ENCODE measurements around the gene FGGY. TPM values are rescaled to one million over a fixed set of nuclear protein-coding genes. Genes with fewer than 3 reads are reported as not detected.

The FGGY gene
- total RNA-seq, 1 donor from 2014 or later = 18.2 TPM

GRCh38 chr1:59549066-59549837 is 252.4 kb downstream of the FGGY start:
- Mint-ChIP-seq H3K4me1 (ENCODE audit: low read depth) (peaks cover 26% of the 10 kb centered on the region), H3K27ac (no peak overlapping the region)

GRCh38 chr1:59549903-59550302 is 253.0 kb downstream of the FGGY start:
- TF ChIP-seq CTCF (IDR thresholded peaks at IDR 0.05; ENCODE audit: unreplicated experiment) = no peak
- DNase-seq (ENCODE audit: low spot score, unreplicated experiment) = no peak
- no peaks in the 10 kb centered on the region for H3K9me3 Mint-ChIP-seq (ENCODE audit: low read depth)
- H3K36me3 Mint-ChIP-seq (ENCODE audit: insufficient read depth) = no peaks in the 10 kb centered on the region
- H3K4me1 Mint-ChIP-seq (ENCODE audit: low read depth) = peaks cover 25% of the 10 kb centered on the region
- H3K4me3 Mint-ChIP-seq (ENCODE audit: low read depth) = no peak overlapping the region
- H3K27ac Mint-ChIP-seq = no peak overlapping the region
- no peaks in the 10 kb centered on the region for H3K27me3 Mint-ChIP-seq

More at GRCh38 chr1:59549066-59549837, 252.4 kb downstream of the FGGY start:
- Mint-ChIP-seq H3K4me3 (ENCODE audit: low read depth) (no peak overlapping the region), H3K9me3 (ENCODE audit: low read depth) (no peaks in the 10 kb centered on the region), H3K27me3 (no peaks in the 10 kb centered on the region), H3K36me3 (ENCODE audit: insufficient read depth) (no peaks in the 10 kb centered on the region)
- no peak for TF ChIP-seq CTCF (IDR thresholded peaks at IDR 0.05; ENCODE audit: unreplicated experiment)
- no peak for DNase-seq (ENCODE audit: low spot score, unreplicated experiment)

- Mint-ChIP-seq H3K27me3 (no peaks in the 10 kb centered on the region), H3K9me3 (ENCODE audit: low read depth) (no peaks in the 10 kb centered on the region), H3K4me1 (ENCODE audit: low read depth) (peaks cover 29% of the 10 kb centered on the region), H3K27ac (peak overlapping the region; percentile 71), H3K36me3 (ENCODE audit: insufficient read depth) (no peaks in the 10 kb centered on the region), H3K4me3 (ENCODE audit: low read depth) (no peak overlapping the region)
- DNase-seq (ENCODE audit: low spot score, unreplicated experiment) = no peak
- TF ChIP-seq CTCF (IDR thresholded peaks at IDR 0.05; ENCODE audit: unreplicated experiment) = no peak
These were observed 255.1 kb downstream of the FGGY start for GRCh38 chr1:59552007-59552406.

GRCh38 chr1:59553371-59553770 is 256.5 kb downstream of the FGGY start:
- Mint-ChIP-seq H3K4me3 (ENCODE audit: low read depth) (no peak overlapping the region), H3K9me3 (ENCODE audit: low read depth) (peaks cover 11% of the 10 kb centered on the region), H3K27me3 (no peaks in the 10 kb centered on the region), H3K4me1 (ENCODE audit: low read depth) (peaks cover 32% of the 10 kb centered on the region), H3K36me3 (ENCODE audit: insufficient read depth) (peaks cover 9% of the 10 kb centered on the region), H3K27ac (no peak overlapping the region)
- no peak for TF ChIP-seq CTCF (IDR thresholded peaks at IDR 0.05; ENCODE audit: unreplicated experiment)
- no peak for DNase-seq (ENCODE audit: low spot score, unreplicated experiment)

- Mint-ChIP-seq H3K9me3 (ENCODE audit: low read depth) (peaks cover 17% of the 10 kb centered on the region), H3K4me3 (ENCODE audit: low read depth) (peak overlapping the region; percentile 23), H3K4me1 (ENCODE audit: low read depth) (peaks cover 32% of the 10 kb centered on the region)
These were observed 257.2 kb downstream of the FGGY start for GRCh38 chr1:59554011-59554663.

More at GRCh38 chr1:59554011-59554663, 257.2 kb downstream of the FGGY start:
- no peak for DNase-seq (ENCODE audit: low spot score, unreplicated experiment)
- no peak for TF ChIP-seq CTCF (IDR thresholded peaks at IDR 0.05; ENCODE audit: unreplicated experiment)
- Mint-ChIP-seq H3K36me3 (ENCODE audit: insufficient read depth) (peaks cover 15% of the 10 kb centered on the region), H3K27ac (peak overlapping the region; percentile 82), H3K27me3 (no peaks in the 10 kb centered on the region)
